ENCODE results near the gene GINS2. TPM values are rescaled to one million over a fixed set of nuclear protein-coding genes. Genes with fewer than 3 reads are reported as not detected.

GINS2 gene
- total RNA-seq, 1 experiment from 2014 or later: 53.3 TPM

DNA sequence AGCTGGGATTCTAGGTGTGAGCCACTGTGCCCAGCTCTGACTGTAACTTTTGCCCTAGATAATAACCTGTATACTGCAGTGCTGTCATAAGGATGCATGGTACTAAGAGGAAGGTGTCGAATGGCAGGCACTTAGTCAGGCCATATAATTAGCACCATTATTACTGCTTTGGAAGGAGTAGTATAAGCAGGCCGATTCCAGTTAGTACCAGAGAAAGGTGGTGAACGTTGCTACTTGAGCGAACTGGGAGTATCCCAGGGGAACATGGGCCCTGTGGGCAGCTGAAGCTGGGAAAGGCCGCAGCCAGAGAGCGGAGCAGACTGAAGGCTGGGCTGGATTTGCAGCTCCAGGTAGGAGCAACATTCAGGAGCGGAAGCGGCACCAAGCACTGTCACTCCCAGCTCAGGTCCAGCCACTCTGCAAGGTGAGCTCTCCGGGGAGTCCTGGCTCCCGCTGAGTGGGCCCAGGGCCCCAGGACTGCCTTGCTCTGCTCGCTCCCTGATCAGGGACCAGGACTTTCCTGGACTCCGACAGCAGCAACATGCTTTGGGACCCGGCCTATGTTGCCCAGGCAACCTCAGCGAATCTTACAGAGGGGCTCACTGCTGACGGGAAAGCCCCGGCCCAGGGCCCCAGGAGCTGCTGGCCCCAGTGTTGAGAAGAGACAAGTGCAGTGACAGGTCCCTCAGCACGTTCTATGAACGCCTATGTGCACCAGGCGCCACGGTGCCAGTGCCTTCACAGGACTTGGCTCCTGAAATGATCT lies 33.6 kb upstream of the GINS2 start:
- TF ChIP-seq EZH2phosphoT487 (IDR thresholded peaks at IDR 0.05; ENCODE audit: borderline replicate concordance): no peak
- TF ChIP-seq CBX3 (IDR thresholded peaks at IDR 0.05; ENCODE audit: low read depth): no peak
- no peak for TF ChIP-seq FOSL1 (IDR thresholded peaks at IDR 0.05; ENCODE audit: low read depth)
- TF ChIP-seq JUND (IDR thresholded peaks at IDR 0.05): no peak
- TF ChIP-seq ZNF274 (IDR thresholded peaks at IDR 0.05; ENCODE audit: low read depth, low read length): no peak
- no peak for TF ChIP-seq YY1 (IDR thresholded peaks at IDR 0.05; ENCODE audit: extremely low read depth, insufficient replicate concordance, low read depth, low read length)
- no peak for TF ChIP-seq TCF7L2 (IDR thresholded peaks at IDR 0.05; ENCODE audit: borderline replicate concordance, extremely low read depth, insufficient read depth, insufficient read length)
- TF ChIP-seq SP1 (IDR thresholded peaks at IDR 0.05; ENCODE audit: low read depth): no peak
- TF ChIP-seq, protein P1, sequence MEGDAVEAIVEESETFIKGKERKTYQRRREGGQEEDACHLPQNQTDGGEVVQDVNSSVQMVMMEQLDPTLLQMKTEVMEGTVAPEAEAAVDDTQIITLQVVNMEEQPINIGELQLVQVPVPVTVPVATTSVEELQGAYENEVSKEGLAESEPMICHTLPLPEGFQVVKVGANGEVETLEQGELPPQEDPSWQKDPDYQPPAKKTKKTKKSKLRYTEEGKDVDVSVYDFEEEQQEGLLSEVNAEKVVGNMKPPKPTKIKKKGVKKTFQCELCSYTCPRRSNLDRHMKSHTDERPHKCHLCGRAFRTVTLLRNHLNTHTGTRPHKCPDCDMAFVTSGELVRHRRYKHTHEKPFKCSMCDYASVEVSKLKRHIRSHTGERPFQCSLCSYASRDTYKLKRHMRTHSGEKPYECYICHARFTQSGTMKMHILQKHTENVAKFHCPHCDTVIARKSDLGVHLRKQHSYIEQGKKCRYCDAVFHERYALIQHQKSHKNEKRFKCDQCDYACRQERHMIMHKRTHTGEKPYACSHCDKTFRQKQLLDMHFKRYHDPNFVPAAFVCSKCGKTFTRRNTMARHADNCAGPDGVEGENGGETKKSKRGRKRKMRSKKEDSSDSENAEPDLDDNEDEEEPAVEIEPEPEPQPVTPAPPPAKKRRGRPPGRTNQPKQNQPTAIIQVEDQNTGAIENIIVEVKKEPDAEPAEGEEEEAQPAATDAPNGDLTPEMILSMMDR (IDR thresholded peaks at IDR 0.05 in 2 of 3, conservative IDR thresholded peaks at IDR 0.05 in 1 of 3; ENCODE audit: borderline replicate concordance in 1 of 3, insufficient read depth in 1 of 3, low read depth in 2 of 3, low read length in 2 of 3): no peak
- TF ChIP-seq CEBPB (IDR thresholded peaks at IDR 0.05; ENCODE audit: low read depth): no peak
- no peak for TF ChIP-seq SIN3A (IDR thresholded peaks at IDR 0.05; ENCODE audit: low read depth)
- TF ChIP-seq, protein P2, sequence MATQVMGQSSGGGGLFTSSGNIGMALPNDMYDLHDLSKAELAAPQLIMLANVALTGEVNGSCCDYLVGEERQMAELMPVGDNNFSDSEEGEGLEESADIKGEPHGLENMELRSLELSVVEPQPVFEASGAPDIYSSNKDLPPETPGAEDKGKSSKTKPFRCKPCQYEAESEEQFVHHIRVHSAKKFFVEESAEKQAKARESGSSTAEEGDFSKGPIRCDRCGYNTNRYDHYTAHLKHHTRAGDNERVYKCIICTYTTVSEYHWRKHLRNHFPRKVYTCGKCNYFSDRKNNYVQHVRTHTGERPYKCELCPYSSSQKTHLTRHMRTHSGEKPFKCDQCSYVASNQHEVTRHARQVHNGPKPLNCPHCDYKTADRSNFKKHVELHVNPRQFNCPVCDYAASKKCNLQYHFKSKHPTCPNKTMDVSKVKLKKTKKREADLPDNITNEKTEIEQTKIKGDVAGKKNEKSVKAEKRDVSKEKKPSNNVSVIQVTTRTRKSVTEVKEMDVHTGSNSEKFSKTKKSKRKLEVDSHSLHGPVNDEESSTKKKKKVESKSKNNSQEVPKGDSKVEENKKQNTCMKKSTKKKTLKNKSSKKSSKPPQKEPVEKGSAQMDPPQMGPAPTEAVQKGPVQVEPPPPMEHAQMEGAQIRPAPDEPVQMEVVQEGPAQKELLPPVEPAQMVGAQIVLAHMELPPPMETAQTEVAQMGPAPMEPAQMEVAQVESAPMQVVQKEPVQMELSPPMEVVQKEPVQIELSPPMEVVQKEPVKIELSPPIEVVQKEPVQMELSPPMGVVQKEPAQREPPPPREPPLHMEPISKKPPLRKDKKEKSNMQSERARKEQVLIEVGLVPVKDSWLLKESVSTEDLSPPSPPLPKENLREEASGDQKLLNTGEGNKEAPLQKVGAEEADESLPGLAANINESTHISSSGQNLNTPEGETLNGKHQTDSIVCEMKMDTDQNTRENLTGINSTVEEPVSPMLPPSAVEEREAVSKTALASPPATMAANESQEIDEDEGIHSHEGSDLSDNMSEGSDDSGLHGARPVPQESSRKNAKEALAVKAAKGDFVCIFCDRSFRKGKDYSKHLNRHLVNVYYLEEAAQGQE (IDR thresholded peaks at IDR 0.05; ENCODE audit: low read depth): no peak
- no peak for TF ChIP-seq ZFX (IDR thresholded peaks at IDR 0.05)
- no peak for TF ChIP-seq EZH2 (IDR thresholded peaks at IDR 0.05)
- TF ChIP-seq POLR2AphosphoS5 (IDR thresholded peaks at IDR 0.05; ENCODE audit: low read depth, low read length): no peak
- no peak for TF ChIP-seq POLR2A (IDR thresholded peaks at IDR 0.05; ENCODE audit: borderline replicate concordance, extremely low read depth, insufficient read depth, insufficient read length)
- TF ChIP-seq SRF (IDR thresholded peaks at IDR 0.05; ENCODE audit: low read depth): no peak
- H3K27me3 ChIP-seq (ENCODE audit: insufficient read depth, low read length): no peaks in the 10 kb centered on the region
- ChIA-PET RAD21 (ENCODE audit: low non-redundant PET in 1 of 2, low total read pairs in 2 of 2, uncharacterized antibody in 2 of 2, unreplicated experiment in 2 of 2) (no interaction called here), CTCF (no interaction called here), POLR2A (no interaction called here)
- H3K4me2 ChIP-seq (ENCODE audit: low read length): no peak overlapping the region
- ATAC-seq: no peak
- H2AFZ ChIP-seq (ENCODE audit: low read depth, low read length, poor library complexity, severe bottlenecking): no peak overlapping the region
- H3K9me3 ChIP-seq (ENCODE audit: control insufficient read depth in 1 of 2, insufficient read depth in 1 of 2, low read depth in 1 of 2, low read length in 2 of 2): no peaks in the 10 kb centered on the region
- no peaks in the 10 kb centered on the region for H3K9me2 ChIP-seq (ENCODE audit: insufficient read depth)
- no peak overlapping the region for H3K9ac ChIP-seq (ENCODE audit: low read length)
- H4K20me1 ChIP-seq (ENCODE audit: insufficient read depth): no peaks in the 10 kb centered on the region
- no TSS peak for BruUV-seq (replicated peaks)
- DNase-seq (ENCODE audit: low read depth, low spot score): no peak
- H3K4me3 ChIP-seq (replicated peaks in 1 of 2; ENCODE audit: low read depth in 1 of 2, low read length in 2 of 2): no peak overlapping the region
- no peak overlapping the region for H3K27ac ChIP-seq (ENCODE audit: low read depth, low read length)
- no peaks in the 10 kb centered on the region for H3K79me2 ChIP-seq (ENCODE audit: insufficient read depth, low read length)
- peaks cover 0 to 7% of the 10 kb centered on the region in 2 experiments; a peak in 1 of 4 replicates for H3K36me3 ChIP-seq (ENCODE audit: control insufficient read depth in 1 of 2, insufficient read depth in 2 of 2, low read length in 2 of 2)
- intact Hi-C loops (cut with micrococcal nuclease): no loop called here
- peaks cover 22 to 38% of the 10 kb centered on the region in 2 experiments for H3K4me1 ChIP-seq (ENCODE audit: control insufficient read depth in 1 of 2, insufficient read depth in 2 of 2, low read length in 2 of 2)
